GM19463 (cell line): ENCODE results near the gene VPS33A.

Source experiments
- ATAC-seq: cut with Tn5 transposase; IDR thresholded peaks from one replicate; pipeline ENCODE4 v1.9.1; 2021; ENCODE audit warnings: mild to moderate bottlenecking, moderate library complexity; ENCODE audit not compliant: unreplicated experiment

VPS33A gene

GRCh38 chr12:122184517-122184916 lies 81.8 kb downstream of the VPS33A start:
- no peak for ATAC-seq

- ATAC-seq = no peak
Observed at GRCh38 chr12:122183588-122183940, 82.7 kb downstream of the VPS33A start.

GRCh38 chr12:122182887-122183587 lies 83.3 kb downstream of the VPS33A start, which contains the start of gene LRRC43:
LRRC43 (plus strand) TSS chr12:122183123; CDS start chr12:122183145, 22 bp downstream.
- ATAC-seq = no peak
